Activated CD4-positive, alpha-beta T cell treated with anti-CD3 and anti-CD28 coated beads, Interleukin-2, amount 50 U/mL, for 24 hours (primary cell): ENCODE results near the gene BYSL.

Experiments
- DNase-seq, 2 donors: peaks; one replicate each; pipeline ENCODE4 v3.0.0-alpha.2; 2020; ENCODE audit warnings: low read depth in 1 of 2, low spot score in 1 of 2

Gene BYSL

GRCh38 chr6:41914869-41915530, 6.3 kb upstream of the BYSL start:
- no peak for DNase-seq

- no peak for DNase-seq
Measured at GRCh38 chr6:41917528-41917927, 3.8 kb upstream of the BYSL start.

GRCh38 chr6:41921712-41921998, 356 bp downstream of the BYSL start:
- no peak for DNase-seq

- no peak for DNase-seq
Measured at GRCh38 chr6:41922154-41922553, 855 bp downstream of the BYSL start.

GRCh38 chr6:41927253-41927652, 6.0 kb downstream of the BYSL start:
- no peak for DNase-seq

- DNase-seq = no peak
Measured at GRCh38 chr6:41929924-41930323, 8.6 kb downstream of the BYSL start.

- DNase-seq = no peak
Measured at GRCh38 chr6:41931792-41932191, 10.5 kb downstream of the BYSL start.

GRCh38 chr6:41932378-41932777, 11.1 kb downstream of the BYSL start:
- no peak for DNase-seq

- DNase-seq = no peak
Measured at GRCh38 chr6:41934278-41935192, 13.2 kb downstream of the BYSL start.

GRCh38 chr6:41935193-41935574, 13.9 kb downstream of the BYSL start:
- DNase-seq = no peak

- DNase-seq = no peak
Measured at GRCh38 chr6:41935685-41936072, 14.4 kb downstream of the BYSL start.

GRCh38 chr6:41936073-41936837, 15.0 kb downstream of the BYSL start:
- peak in 1 of 2 donors; percentile 63 for DNase-seq

GRCh38 chr6:41937472-41937860, 16.2 kb downstream of the BYSL start:
- DNase-seq = no peak

- no peak for DNase-seq
Measured at GRCh38 chr6:41937861-41938574, 16.7 kb downstream of the BYSL start.

GRCh38 chr6:41938590-41939175, 17.4 kb downstream of the BYSL start:
- no peak for DNase-seq

- DNase-seq = no peak
Measured at GRCh38 chr6:41939176-41939847, 18.0 kb downstream of the BYSL start.

GRCh38 chr6:41939848-41940758, 18.8 kb downstream of the BYSL start:
- no peak for DNase-seq

GRCh38 chr6:41940759-41941279, 19.5 kb downstream of the BYSL start:
- DNase-seq = no peak
